ENCODE data around the gene SP4. TPM values are rescaled to one million over a fixed set of nuclear protein-coding genes. Genes with fewer than 3 reads are reported as not detected.

The SP4 gene
- total RNA-seq, 1 experiment from 2014 or later, result 4.4 TPM

GRCh38 chr7:21430575-21430954, 2.7 kb downstream of the SP4 start:
- BruUV-seq (replicated peaks), result no TSS peak
- intact Hi-C loops (cut with micrococcal nuclease), result no loop called here
- no peak overlapping the region for H3K4me3 Mint-ChIP-seq (ENCODE audit: unreplicated experiment)
- H3K36me3 Mint-ChIP-seq (ENCODE audit: insufficient read depth, unreplicated experiment), result no peaks in the 10 kb centered on the region
- no peaks in the 10 kb centered on the region for H3K9me3 Mint-ChIP-seq (ENCODE audit: unreplicated experiment)
- CTCF ChIA-PET, result interaction anchor here (0.8 kb wide), 1 partner anchor 1570 kb away, joined by 3 read pairs; no protein-coding TSS in a partner anchor
- no peaks in the 10 kb centered on the region for H3K27me3 Mint-ChIP-seq (ENCODE audit: insufficient read depth, unreplicated experiment)
- no peak overlapping the region for H3K27ac Mint-ChIP-seq (ENCODE audit: low read depth, unreplicated experiment)
- POLR2A ChIA-PET, result no interaction called here
- peaks cover 6% of the 10 kb centered on the region for H3K4me1 Mint-ChIP-seq (ENCODE audit: insufficient read depth, unreplicated experiment)
- TF ChIP-seq, protein P1, sequence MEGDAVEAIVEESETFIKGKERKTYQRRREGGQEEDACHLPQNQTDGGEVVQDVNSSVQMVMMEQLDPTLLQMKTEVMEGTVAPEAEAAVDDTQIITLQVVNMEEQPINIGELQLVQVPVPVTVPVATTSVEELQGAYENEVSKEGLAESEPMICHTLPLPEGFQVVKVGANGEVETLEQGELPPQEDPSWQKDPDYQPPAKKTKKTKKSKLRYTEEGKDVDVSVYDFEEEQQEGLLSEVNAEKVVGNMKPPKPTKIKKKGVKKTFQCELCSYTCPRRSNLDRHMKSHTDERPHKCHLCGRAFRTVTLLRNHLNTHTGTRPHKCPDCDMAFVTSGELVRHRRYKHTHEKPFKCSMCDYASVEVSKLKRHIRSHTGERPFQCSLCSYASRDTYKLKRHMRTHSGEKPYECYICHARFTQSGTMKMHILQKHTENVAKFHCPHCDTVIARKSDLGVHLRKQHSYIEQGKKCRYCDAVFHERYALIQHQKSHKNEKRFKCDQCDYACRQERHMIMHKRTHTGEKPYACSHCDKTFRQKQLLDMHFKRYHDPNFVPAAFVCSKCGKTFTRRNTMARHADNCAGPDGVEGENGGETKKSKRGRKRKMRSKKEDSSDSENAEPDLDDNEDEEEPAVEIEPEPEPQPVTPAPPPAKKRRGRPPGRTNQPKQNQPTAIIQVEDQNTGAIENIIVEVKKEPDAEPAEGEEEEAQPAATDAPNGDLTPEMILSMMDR (IDR thresholded peaks at IDR 0.05; ENCODE audit: unreplicated experiment), result no peak
- DNase-seq (ENCODE audit: unreplicated experiment), result no peak

DNA sequence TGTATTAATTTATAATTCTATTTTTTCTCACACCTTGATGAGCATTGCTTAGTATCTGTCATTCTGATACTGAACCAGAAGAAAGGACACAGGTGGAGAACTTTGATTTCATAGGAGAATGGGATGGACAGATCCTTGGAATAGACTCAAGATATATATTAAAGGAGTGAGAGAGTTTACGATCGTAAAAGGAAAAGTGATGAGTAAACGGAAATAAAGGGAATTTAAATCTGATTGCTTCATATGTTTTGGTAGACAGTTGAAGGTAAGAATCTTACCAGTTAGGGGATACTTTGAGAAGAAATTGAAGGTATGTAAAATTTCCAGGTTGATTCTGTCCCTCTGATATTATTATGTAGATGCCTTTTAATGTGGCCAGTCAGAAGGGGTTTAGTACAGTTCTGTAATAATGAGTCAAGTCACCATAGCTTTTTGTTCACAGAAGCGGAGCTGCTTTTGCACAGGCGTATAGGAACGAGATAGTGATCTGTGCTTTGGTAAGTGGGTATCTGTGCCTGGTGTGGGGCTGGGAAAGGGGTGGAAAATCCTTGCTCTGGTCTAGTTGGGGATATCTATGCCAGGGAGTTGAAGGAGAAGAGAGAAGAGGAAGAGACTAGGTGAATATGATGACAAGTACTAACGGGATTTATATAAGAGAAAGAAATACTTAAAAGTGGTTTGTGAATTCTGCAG, 15.4 kb downstream of the SP4 start:
- no TSS peak for BruUV-seq (replicated peaks)
- H3K4me3 Mint-ChIP-seq (ENCODE audit: unreplicated experiment), result no peak overlapping the region

GRCh38 chr7:21448974-21449373, 21.1 kb downstream of the SP4 start:
- H3K9me3 Mint-ChIP-seq (ENCODE audit: unreplicated experiment), result peaks cover 14% of the 10 kb centered on the region
- no peaks in the 10 kb centered on the region for H3K36me3 Mint-ChIP-seq (ENCODE audit: insufficient read depth, unreplicated experiment)
- CTCF ChIA-PET, result no interaction called here
- H3K27me3 Mint-ChIP-seq (ENCODE audit: insufficient read depth, unreplicated experiment), result no peaks in the 10 kb centered on the region
- POLR2A ChIA-PET, result interaction anchor here (0.6 kb wide), 1 partner anchor 80 kb away, joined by 3 read pairs; no protein-coding TSS in a partner anchor
- BruUV-seq (replicated peaks), result no TSS peak
- intact Hi-C loops (cut with micrococcal nuclease), result no loop called here
- H3K27ac Mint-ChIP-seq (ENCODE audit: low read depth, unreplicated experiment), result no peak overlapping the region
- TF ChIP-seq, protein P1 (IDR thresholded peaks at IDR 0.05; ENCODE audit: unreplicated experiment), result no peak
- no peak overlapping the region for H3K4me3 Mint-ChIP-seq (ENCODE audit: unreplicated experiment)
- DNase-seq (ENCODE audit: unreplicated experiment), result no peak
- H3K4me1 Mint-ChIP-seq (ENCODE audit: insufficient read depth, unreplicated experiment), result no peaks in the 10 kb centered on the region

More for the DNA sequence above, 15.4 kb downstream of the SP4 start:
- no peaks in the 10 kb centered on the region for H3K36me3 Mint-ChIP-seq (ENCODE audit: insufficient read depth, unreplicated experiment)
- CTCF ChIA-PET, result no interaction called here
- no peaks in the 10 kb centered on the region for H3K4me1 Mint-ChIP-seq (ENCODE audit: insufficient read depth, unreplicated experiment)
- POLR2A ChIA-PET, result no interaction called here
- TF ChIP-seq, protein P1 (IDR thresholded peaks at IDR 0.05; ENCODE audit: unreplicated experiment), result no peak
- intact Hi-C loops (cut with micrococcal nuclease), result no loop called here
- H3K27ac Mint-ChIP-seq (ENCODE audit: low read depth, unreplicated experiment), result no peak overlapping the region
- no peaks in the 10 kb centered on the region for H3K27me3 Mint-ChIP-seq (ENCODE audit: insufficient read depth, unreplicated experiment)
- H3K9me3 Mint-ChIP-seq (ENCODE audit: unreplicated experiment), result no peaks in the 10 kb centered on the region
- no peak for DNase-seq (ENCODE audit: unreplicated experiment)

- H3K36me3 Mint-ChIP-seq (ENCODE audit: insufficient read depth, unreplicated experiment), result no peaks in the 10 kb centered on the region
- ChIA-PET CTCF (interaction anchor here (0.6 kb wide), 1 partner anchor 875 kb away, joined by 3 read pairs; no protein-coding TSS in a partner anchor), POLR2A (no interaction called here)
- H3K4me1 Mint-ChIP-seq (ENCODE audit: insufficient read depth, unreplicated experiment), result no peaks in the 10 kb centered on the region
- TF ChIP-seq, protein P1 (IDR thresholded peaks at IDR 0.05; ENCODE audit: unreplicated experiment), result no peak
- DNase-seq (ENCODE audit: unreplicated experiment), result no peak
- H3K27ac Mint-ChIP-seq (ENCODE audit: low read depth, unreplicated experiment), result no peak overlapping the region
- peaks cover 22% of the 10 kb centered on the region for H3K9me3 Mint-ChIP-seq (ENCODE audit: unreplicated experiment)
- H3K4me3 Mint-ChIP-seq (ENCODE audit: unreplicated experiment), result no peak overlapping the region
- intact Hi-C loops (cut with micrococcal nuclease), result no loop called here
- no TSS peak for BruUV-seq (replicated peaks)
- no peaks in the 10 kb centered on the region for H3K27me3 Mint-ChIP-seq (ENCODE audit: insufficient read depth, unreplicated experiment)
Observed at GRCh38 chr7:21450076-21450475, 22.2 kb downstream of the SP4 start.

All from MCF 10A (cell line).